ENCODE results near the gene RNASE1.
"Not testable (repeated sequence)": the region's sequence is repeated elsewhere in the genome, so short reads cannot be mapped to it uniquely, and the experiment has no call there.

The RNASE1 gene

GRCh38 chr14:20774258-20774824 is 28.3 kb downstream of the RNASE1 start:
- no peak for DNase-seq (ENCODE audit: low read depth, low spot score)

GRCh38 chr14:20772650-20773049 is 30.0 kb downstream of the RNASE1 start:
- DNase-seq (ENCODE audit: low read depth, low spot score): no peak

- no peak for DNase-seq (ENCODE audit: low read depth, low spot score)
These were observed 33.2 kb downstream of the RNASE1 start for GRCh38 chr14:20769421-20769820.

GRCh38 chr14:20768593-20768892 is 34.1 kb downstream of the RNASE1 start:
- no peak for DNase-seq (ENCODE audit: low read depth, low spot score)

- no peak for DNase-seq (ENCODE audit: low read depth, low spot score)
These were observed 41.7 kb downstream of the RNASE1 start for GRCh38 chr14:20760950-20761349.

GRCh38 chr14:20759465-20759864 is 43.2 kb downstream of the RNASE1 start:
- DNase-seq (ENCODE audit: low read depth, low spot score): not testable (repeated sequence)

- DNase-seq (ENCODE audit: low read depth, low spot score): no peak
These were observed 44.7 kb downstream of the RNASE1 start for GRCh38 chr14:20757965-20758364.

- DNase-seq (ENCODE audit: low read depth, low spot score): no peak
These were observed 47.6 kb downstream of the RNASE1 start for GRCh38 chr14:20755037-20755436.

GRCh38 chr14:20754308-20754707 is 48.3 kb downstream of the RNASE1 start:
- DNase-seq (ENCODE audit: low read depth, low spot score): no peak

- DNase-seq (ENCODE audit: low read depth, low spot score): no peak
These were observed 50.6 kb downstream of the RNASE1 start for GRCh38 chr14:20751963-20752562.

Measured in brain pericyte (primary cell).